GM12864 (cell line): Measurements from ENCODE around the gene MALSU1.
A peak's percentile ranks its signal among the peaks of the same experiment; 100 is the strongest.

Experiments used
- DNase-seq: peaks from one replicate; pipeline ENCODE4 v3.0.0-alpha.2; 2011; ENCODE audit warnings: low read depth
- H3K4me3 ChIP-seq: 2 replicates; pipeline ENCODE4 v1.5.1; 2011; ENCODE audit warnings: mild to moderate bottlenecking, low read depth, low read length, control low read depth
- CTCF ChIP-seq: IDR thresholded peaks from 2 replicates; pipeline ENCODE4 v1.5.1; 2011; ENCODE audit warnings: low read depth, mild to moderate bottlenecking, moderate library complexity, low read length, control low read depth, inconsistent platforms; ENCODE audit errors: missing control alignments

Gene MALSU1

GRCh38 chr7:23264916-23265458 lies 34.2 kb upstream of the MALSU1 start:
- TF ChIP-seq CTCF: no peak
- DNase-seq: peak; percentile 5
- no peak overlapping the region for H3K4me3 ChIP-seq

GRCh38 chr7:23266918-23267317 lies 32.2 kb upstream of the MALSU1 start:
- no peak overlapping the region for H3K4me3 ChIP-seq
- DNase-seq: no peak
- no peak for TF ChIP-seq CTCF

- no peak overlapping the region for H3K4me3 ChIP-seq
- no peak for DNase-seq
- no peak for TF ChIP-seq CTCF
Measured at GRCh38 chr7:23267357-23267756, 31.8 kb upstream of the MALSU1 start.

GRCh38 chr7:23268167-23268566 lies 31.0 kb upstream of the MALSU1 start:
- H3K4me3 ChIP-seq: no peak overlapping the region
- no peak for TF ChIP-seq CTCF
- DNase-seq: no peak

GRCh38 chr7:23268746-23269145 lies 30.4 kb upstream of the MALSU1 start:
- no peak for DNase-seq
- H3K4me3 ChIP-seq: no peak overlapping the region
- TF ChIP-seq CTCF: no peak

GRCh38 chr7:23272275-23272674 lies 26.9 kb upstream of the MALSU1 start:
- no peak for DNase-seq
- TF ChIP-seq CTCF: no peak
- H3K4me3 ChIP-seq: no peak overlapping the region

- H3K4me3 ChIP-seq: peak overlapping the region; percentile 59
- TF ChIP-seq CTCF: peak; percentile 93
Measured at GRCh38 chr7:23273141-23273599, 26.0 kb upstream of the MALSU1 start.

More at GRCh38 chr7:23273141-23273599, 26.0 kb upstream of the MALSU1 start:
- DNase-seq: peak; percentile 89
